ENCODE data around the gene RNF223.

DNA sequence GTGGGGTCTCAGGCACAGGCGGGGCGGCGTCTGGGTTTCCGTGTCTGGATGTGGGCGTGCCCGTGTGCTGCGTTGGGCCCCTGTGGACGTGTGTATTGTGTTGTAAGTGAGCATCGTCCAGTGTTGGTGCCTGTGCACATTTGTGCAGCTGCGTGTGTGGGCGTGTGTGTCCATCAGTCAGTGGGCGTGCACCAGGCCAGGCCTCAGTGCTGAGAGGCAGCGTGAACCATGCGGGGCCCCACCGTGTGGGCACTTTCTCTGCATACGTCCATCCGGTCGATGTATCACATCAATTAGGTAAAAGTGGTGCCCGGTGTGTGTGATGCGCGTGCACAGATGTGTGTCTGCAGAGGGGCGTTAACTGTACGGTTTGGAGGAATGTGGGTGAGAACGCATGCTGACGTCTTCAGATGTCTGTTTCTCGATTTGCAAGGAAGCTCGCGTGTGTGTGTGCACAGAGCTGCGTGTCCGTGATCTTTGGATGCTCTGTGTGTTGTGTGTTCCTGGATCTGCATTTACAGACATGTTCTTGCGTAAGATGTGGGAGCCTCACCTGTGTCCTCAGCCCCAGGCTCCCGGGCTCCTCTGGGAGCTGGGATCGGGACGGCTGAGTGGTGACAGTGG is 29.5 kb downstream of the RNF223 start:
- no peak for TF ChIP-seq ZNF274 (IDR thresholded peaks at IDR 0.05; ENCODE audit: borderline replicate concordance, extremely low read depth, low read length)
- TF ChIP-seq NRF1 (IDR thresholded peaks at IDR 0.05; ENCODE audit: low read depth, low read length): no peak
- no peak for TF ChIP-seq CTCF (IDR thresholded peaks at IDR 0.05; ENCODE audit: control extremely low read depth in 1 of 3, insufficient read depth in 1 of 3, low read depth in 1 of 3, low read length in 3 of 3)

All from H1 (cell line).